IMR-90 (cell line): ENCODE measurements around the gene SRGAP2C. TPM values are rescaled to one million over a fixed set of nuclear protein-coding genes. Genes with fewer than 3 reads are reported as not detected.
A peak's percentile ranks its signal among the peaks of the same experiment; 100 is the strongest.
"Not testable (repeated sequence)": the region's sequence is repeated elsewhere in the genome, so short reads cannot be mapped to it uniquely, and the experiment has no call there.

Experiments
- ATAC-seq: fragments of 200-7000 bp; cut with Tn5 transposase; 2 replicates; pipeline ENCODE4 v1.9.1; 2020; ENCODE audit warnings: low read depth, mild to moderate bottlenecking, moderate library complexity
- BruUV-seq: library from RNA; stranded (reverse); fragments of 400-500 nt; replicated peaks from 2 replicates; lab custom pipeline; 2021; lab: Mats Ljungman, UMichigan
- CTCF ChIA-PET: fragments of 300-600 bp; formaldehyde crosslinking; extraction: SDS; loops from one replicate; lab custom pipeline; 2021; ENCODE audit warnings: antibody characterized with exemption; lab: Yijun Ruan, JAX
- POLR2A ChIA-PET: fragments of 300-600 bp; sonication (Branson Sonifier 250); formaldehyde crosslinking; loops from one replicate; lab custom pipeline; 2022; ENCODE audit warnings: antibody characterized with exemption; ENCODE audit not compliant: unreplicated experiment; lab: Charles Lee
- DNase-seq: peaks from one replicate; pipeline ENCODE4 v3.0.0; 2013
- H2AFZ ChIP-seq: replicated peaks from 2 replicates; pipeline ENCODE3; 2013; ENCODE audit warnings: low read length, mild to moderate bottlenecking; ENCODE audit not compliant: poor library complexity
- H2AK5ac ChIP-seq: 2 replicates; pipeline ENCODE4 v1.6.1; 2013; ENCODE audit warnings: low read depth, low read length, inconsistent platforms
- H2AK9ac ChIP-seq: replicated peaks from 2 replicates; pipeline ENCODE3; 2013; ENCODE audit warnings: mild to moderate bottlenecking, low read depth, low read length, moderate library complexity; ENCODE audit not compliant: poor library complexity
- H2BK120ac ChIP-seq: 2 replicates; pipeline ENCODE4 v1.6.1; 2013; ENCODE audit warnings: low read depth, low read length, inconsistent platforms
- H2BK15ac ChIP-seq: 3 replicates; pipeline ENCODE4 v1.6.1; 2013; ENCODE audit warnings: low read depth, low read length, inconsistent platforms
- H2BK20ac ChIP-seq: 2 replicates; pipeline ENCODE4 v1.6.1; 2013; ENCODE audit warnings: low read depth, mild to moderate bottlenecking, inconsistent platforms, low read length, moderate library complexity
- H2BK5ac ChIP-seq: 2 replicates; pipeline ENCODE4 v1.6.1; 2013; ENCODE audit warnings: mild to moderate bottlenecking, low read depth, low read length, inconsistent platforms; ENCODE audit not compliant: poor library complexity, severe bottlenecking
- H3K14ac ChIP-seq: replicated peaks from 2 replicates; pipeline ENCODE4 v1.6.1; 2013; ENCODE audit warnings: low read depth, low read length, inconsistent platforms
- H3K18ac ChIP-seq: 2 replicates; pipeline ENCODE4 v1.6.1; 2013; ENCODE audit warnings: low read depth, low read length, control low read depth
- H3K23ac ChIP-seq: 2 replicates; pipeline ENCODE4 v1.6.1; 2013; ENCODE audit warnings: low read depth, low read length, inconsistent platforms
- H3K27ac ChIP-seq: 2 replicates; pipeline ENCODE4 v1.5.1; 2013; ENCODE audit warnings: mild to moderate bottlenecking, control low read depth, low read length; ENCODE audit not compliant: insufficient read depth
- H3K27me3 ChIP-seq: 2 replicates; pipeline ENCODE4 v1.6.1; 2013; ENCODE audit warnings: low read length; ENCODE audit not compliant: control insufficient read depth, insufficient read depth
- H3K36me3 ChIP-seq: 2 replicates; pipeline ENCODE4 v1.6.1; 2013; ENCODE audit warnings: low read length, mixed read lengths; ENCODE audit not compliant: control insufficient read depth, insufficient read depth
- H3K4ac ChIP-seq: 2 replicates; pipeline ENCODE4 v1.6.1; 2013; ENCODE audit warnings: low read depth, low read length, inconsistent platforms
- H3K4me1 ChIP-seq: 2 replicates; pipeline ENCODE4 v1.6.1; 2013; ENCODE audit warnings: low read length, mixed read lengths; ENCODE audit not compliant: control insufficient read depth, insufficient read depth
- H3K4me2 ChIP-seq: 2 replicates; pipeline ENCODE4 v1.6.1; 2013; ENCODE audit warnings: low read depth, mild to moderate bottlenecking, control low read depth, low read length, moderate library complexity
- H3K4me3 ChIP-seq: 2 replicates; pipeline ENCODE4 v1.5.1; 2013; ENCODE audit warnings: low read depth, mild to moderate bottlenecking, control low read depth, low read length, moderate library complexity; ENCODE audit not compliant: insufficient read depth
- H3K56ac ChIP-seq: 2 replicates; pipeline ENCODE4 v1.6.1; 2013; ENCODE audit warnings: low read length, inconsistent platforms; ENCODE audit not compliant: insufficient read depth; ENCODE audit errors: extremely low read depth
- H3K79me1 ChIP-seq, 2 experiments: 2 replicates each; pipeline ENCODE4 v1.6.1; 2013; ENCODE audit warnings: low read length in 2 of 2, inconsistent platforms in 1 of 2, low read depth in 1 of 2
- H3K9ac ChIP-seq: 2 replicates; pipeline ENCODE4 v1.6.1; 2013; ENCODE audit warnings: low read depth, low read length, control low read depth
- H3K9me1 ChIP-seq: 2 replicates; pipeline ENCODE4 v1.6.1; 2013; ENCODE audit warnings: low read length, inconsistent platforms; ENCODE audit not compliant: insufficient read depth
- H3K9me3 ChIP-seq: 2 replicates; pipeline ENCODE4 v1.6.1; 2013; ENCODE audit warnings: low read length; ENCODE audit not compliant: control insufficient read depth, insufficient read depth
- H4K20me1 ChIP-seq: 2 replicates; pipeline ENCODE4 v1.6.1; 2013; ENCODE audit warnings: low read length, inconsistent platforms; ENCODE audit not compliant: insufficient read depth
- H4K5ac ChIP-seq: 2 replicates; pipeline ENCODE4 v1.6.1; 2013; ENCODE audit warnings: mild to moderate bottlenecking, low read depth, low read length, control low read depth
- H4K8ac ChIP-seq, 2 experiments: 2 replicates each; pipeline ENCODE4 v1.6.1; 2013; ENCODE audit warnings: low read depth in 2 of 2, low read length in 2 of 2, control low read depth in 1 of 2, inconsistent platforms in 1 of 2
- H4K91ac ChIP-seq: 2 replicates; pipeline ENCODE4 v1.6.1; 2013; ENCODE audit warnings: low read depth, low read length, inconsistent platforms; ENCODE audit not compliant: insufficient read depth
- WGBS, 2 experiments: methylation state at CpG; one replicate each; pipeline versions ENCODE4 v1.1.5 to v1.1.7; 2013; ENCODE audit warnings: missing lambda C conversion rate in 2 of 2; ENCODE audit not compliant: insufficient read length in 1 of 2; ENCODE audit errors: extremely low coverage in 2 of 2; 5-methylcytosine and 5-hydroxymethylcytosine counted together
- dilution Hi-C: fragments of 300-500 bp; cut with HindIII; formaldehyde crosslinking; loops from one replicate; pipeline ENCODE4 v1.14.3; 2018; ENCODE audit warnings: low sequenced_read_pairs; ENCODE audit not compliant: unreplicated experiment
- in situ Hi-C: fragments of 300-500 bp; cut with MboI; formaldehyde crosslinking; loops from 3 replicates; pipeline ENCODE4 v1.14.3; 2019; ENCODE audit warnings: low sequenced_read_pairs, inconsistent platforms, mixed read lengths
- intact Hi-C: fragments of 100-400 bp; cut with micrococcal nuclease; formaldehyde crosslinking; loops from 2 replicates; pipeline ENCODE4 v1.10.0; 2022
- polyA plus RNA-seq, 3 experiments: library from polyadenylated mRNA; depleted of rRNA; stranded (reverse); fragments of >200 nt; gene quantifications; 2 replicates each; pipeline ENCODE4 v1.2.3, GENCODE V29; 2012; ENCODE audit warnings: low replicate concordance in 1 of 3
- total RNA-seq: library from RNA; depleted of rRNA; stranded (reverse); fragments of >200 nt; gene quantifications from 2 replicates; pipeline ENCODE4 v1.2.3, GENCODE V29; 2012

The SRGAP2C gene
- total and polyA plus RNA-seq, 2 of the 4 experiments (the other 2 are of a cell fraction) = 5.6 to 12.7 TPM

DNA sequence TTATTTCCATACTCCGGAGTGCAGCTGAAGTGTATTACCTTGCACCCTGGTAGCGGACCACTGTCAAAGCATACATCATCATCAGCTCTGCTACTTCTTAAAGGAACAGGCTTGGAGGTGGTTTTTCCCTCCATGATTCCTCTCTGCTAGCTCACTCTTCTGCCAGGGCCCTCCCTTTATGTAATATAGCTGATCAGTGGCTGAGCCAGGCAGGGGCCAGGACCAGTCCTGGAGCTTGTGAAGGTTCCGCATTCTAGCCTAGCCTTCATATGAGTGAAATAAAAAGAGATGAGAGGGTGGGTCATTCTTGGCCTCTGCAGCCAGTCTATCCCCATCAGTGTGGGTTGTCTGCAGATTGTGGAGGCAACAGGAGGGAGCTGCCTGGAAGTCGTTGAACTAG is 200.0 kb downstream of the SRGAP2C start:
- H4K20me1 ChIP-seq, H3K4me3 ChIP-seq, DNase-seq, intact Hi-C loops, H2BK5ac ChIP-seq, H3K14ac ChIP-seq, H2BK120ac ChIP-seq, H3K4ac ChIP-seq, H3K4me1 ChIP-seq, H3K27ac ChIP-seq, H3K9ac ChIP-seq, H3K27me3 ChIP-seq, H3K9me3 ChIP-seq, dilution Hi-C loops, POLR2A ChIA-PET, H3K36me3 ChIP-seq, BruUV-seq, H3K23ac ChIP-seq, H4K5ac ChIP-seq, H4K91ac ChIP-seq, CTCF ChIA-PET, H3K9me1 ChIP-seq, in situ Hi-C loops, H3K79me1 ChIP-seq, H2BK15ac ChIP-seq, H2BK20ac ChIP-seq, H3K4me2 ChIP-seq, H4K8ac ChIP-seq, H2AFZ ChIP-seq, H2AK5ac ChIP-seq, H3K18ac ChIP-seq, H3K56ac ChIP-seq, H2AK9ac ChIP-seq: not testable (repeated sequence)
- no CpG with 5 or more reads among the region's 4 CpGs for WGBS, 2 experiments
- peak; percentile 65 for ATAC-seq

DNA sequence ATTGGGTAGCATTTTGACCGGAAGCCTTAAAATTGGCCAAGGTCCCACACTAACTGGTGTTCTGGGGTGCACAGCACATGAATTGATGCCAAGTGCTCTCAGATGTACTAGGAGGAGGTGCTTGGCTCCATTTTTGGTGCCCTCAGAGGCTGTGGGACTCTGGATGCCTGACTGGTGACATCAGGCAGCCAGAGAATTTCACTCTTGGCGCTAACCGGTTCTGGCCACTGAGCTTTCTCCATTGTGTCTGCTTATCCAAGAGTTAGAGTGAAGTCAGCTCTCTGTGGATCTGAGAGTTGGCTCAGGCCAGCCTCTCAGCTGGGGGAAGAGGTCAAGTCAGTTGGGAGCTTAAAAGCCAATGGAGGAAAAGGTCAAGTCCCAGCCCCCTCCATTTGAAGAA is 200.4 kb downstream of the SRGAP2C start:
- H2AK5ac ChIP-seq, POLR2A ChIA-PET, H3K27ac ChIP-seq, H3K9ac ChIP-seq, H4K8ac ChIP-seq, H3K4me3 ChIP-seq, H2BK15ac ChIP-seq, in situ Hi-C loops, H2AK9ac ChIP-seq, H3K79me1 ChIP-seq, H4K5ac ChIP-seq, H2BK20ac ChIP-seq, CTCF ChIA-PET, H2BK120ac ChIP-seq, H2AFZ ChIP-seq, H3K36me3 ChIP-seq, intact Hi-C loops, H3K4ac ChIP-seq, H3K56ac ChIP-seq, H4K91ac ChIP-seq, H3K9me3 ChIP-seq, H2BK5ac ChIP-seq, BruUV-seq, H3K9me1 ChIP-seq, H3K14ac ChIP-seq, H3K18ac ChIP-seq, H3K23ac ChIP-seq, H4K20me1 ChIP-seq, dilution Hi-C loops, H3K4me1 ChIP-seq, H3K27me3 ChIP-seq, DNase-seq, H3K4me2 ChIP-seq: not testable (repeated sequence)
- no CpG with 5 or more reads among the region's 3 CpGs for WGBS, 2 experiments
- peak; percentile 97 for ATAC-seq
